ENCODE measurements around the gene PLAC1.

Gene PLAC1

DNA sequence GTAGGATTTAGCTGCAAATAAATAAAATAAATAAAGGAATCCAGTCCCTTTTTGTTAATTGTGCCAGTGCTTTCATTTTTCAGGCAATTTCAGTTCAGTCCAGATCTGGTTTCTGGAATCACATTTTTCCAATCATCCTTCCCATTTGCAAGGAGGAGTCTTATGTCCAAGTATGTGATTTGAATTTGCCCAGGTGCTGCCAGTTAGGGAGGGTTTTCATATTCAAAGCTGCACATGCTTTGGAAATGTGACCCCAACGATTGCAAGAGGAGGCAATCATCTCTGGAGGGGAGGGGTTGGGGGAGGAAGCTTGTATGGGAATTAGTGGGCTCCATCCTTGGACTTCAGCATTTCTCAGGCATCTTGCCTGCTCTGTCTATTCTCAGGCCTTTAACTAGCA lies 4.4 kb downstream of the PLAC1 start:
- DNase-seq (ENCODE audit: insufficient read length, low spot score) (no peak), FAIRE-seq (no peak)
- TF ChIP-seq POLR2A (IDR thresholded peaks at IDR 0.05; ENCODE audit: low read depth, low read length): no peak
- TF ChIP-seq TAF1 (IDR thresholded peaks at IDR 0.05; ENCODE audit: low read depth, low read length): no peak
- TF ChIP-seq PAX5 (IDR thresholded peaks at IDR 0.05; ENCODE audit: insufficient read depth, low read length, severe bottlenecking): no peak
- TF ChIP-seq SPI1 (IDR thresholded peaks at IDR 0.05; ENCODE audit: low read depth, low read length): no peak
- no peak for TF ChIP-seq POLR2AphosphoS5 (IDR thresholded peaks at IDR 0.05; ENCODE audit: low read depth, low read length)
- TF ChIP-seq POU2F2 (IDR thresholded peaks at IDR 0.05; ENCODE audit: low read depth, low read length): no peak

DNA sequence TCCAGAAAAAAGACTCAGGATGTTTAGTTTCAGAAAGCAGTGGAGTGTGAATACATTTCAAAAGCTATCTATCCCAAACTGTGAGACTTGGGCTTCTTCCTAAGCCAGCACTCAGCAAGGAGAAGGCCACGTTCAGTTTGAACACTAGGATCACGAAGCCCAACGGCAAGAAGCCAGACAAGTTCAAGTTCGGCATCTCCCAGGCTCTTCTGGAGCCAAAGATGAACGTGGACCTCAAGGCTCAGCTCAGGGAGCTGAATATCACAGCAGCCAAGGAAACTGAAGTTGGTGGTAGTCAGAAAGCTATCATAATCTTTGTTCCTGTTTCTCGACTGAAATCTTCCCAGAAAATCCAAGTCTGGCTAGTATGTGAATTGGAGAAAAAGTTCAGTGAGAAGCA lies 7.6 kb downstream of the PLAC1 start:
- DNase-seq (ENCODE audit: insufficient read length, low spot score) (no peak), FAIRE-seq (no peak)
- TF ChIP-seq POU2F2 (IDR thresholded peaks at IDR 0.05; ENCODE audit: low read depth, low read length) (no peak), SPI1 (IDR thresholded peaks at IDR 0.05; ENCODE audit: low read depth, low read length) (no peak)

DNA sequence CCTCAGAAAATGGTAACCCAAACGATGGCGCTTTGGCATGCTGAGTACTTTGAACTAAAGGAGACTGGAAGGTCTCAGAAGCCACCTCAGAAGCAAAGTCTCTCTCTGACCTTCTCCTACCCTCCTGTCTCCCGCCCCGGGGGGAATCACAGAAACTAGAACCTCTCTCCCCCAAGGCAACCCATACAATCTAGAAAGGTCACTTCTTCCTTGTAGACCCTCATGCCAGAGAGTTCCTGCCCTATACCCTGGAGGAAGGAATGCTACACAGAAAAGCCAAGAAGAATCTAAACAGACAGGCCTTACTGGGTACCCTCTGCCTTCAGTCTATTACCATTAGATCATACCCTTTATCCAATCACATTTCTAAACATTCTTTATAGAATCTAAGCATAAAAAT lies 8.5 kb downstream of the PLAC1 start:
- no peak for TF ChIP-seq POLR2A (IDR thresholded peaks at IDR 0.05; ENCODE audit: low read depth, low read length)
- no peak for TF ChIP-seq SPI1 (IDR thresholded peaks at IDR 0.05; ENCODE audit: low read depth, low read length)
- no peak for TF ChIP-seq PAX5 (IDR thresholded peaks at IDR 0.05; ENCODE audit: insufficient read depth, low read length, severe bottlenecking)
- no peak for TF ChIP-seq POLR2AphosphoS5 (IDR thresholded peaks at IDR 0.05; ENCODE audit: low read depth, low read length)
- no peak for TF ChIP-seq POU2F2 (IDR thresholded peaks at IDR 0.05; ENCODE audit: low read depth, low read length)
- no peak for TF ChIP-seq TAF1 (IDR thresholded peaks at IDR 0.05; ENCODE audit: low read depth, low read length)
- DNase-seq (ENCODE audit: insufficient read length, low spot score) (no peak), FAIRE-seq (no peak)

DNA sequence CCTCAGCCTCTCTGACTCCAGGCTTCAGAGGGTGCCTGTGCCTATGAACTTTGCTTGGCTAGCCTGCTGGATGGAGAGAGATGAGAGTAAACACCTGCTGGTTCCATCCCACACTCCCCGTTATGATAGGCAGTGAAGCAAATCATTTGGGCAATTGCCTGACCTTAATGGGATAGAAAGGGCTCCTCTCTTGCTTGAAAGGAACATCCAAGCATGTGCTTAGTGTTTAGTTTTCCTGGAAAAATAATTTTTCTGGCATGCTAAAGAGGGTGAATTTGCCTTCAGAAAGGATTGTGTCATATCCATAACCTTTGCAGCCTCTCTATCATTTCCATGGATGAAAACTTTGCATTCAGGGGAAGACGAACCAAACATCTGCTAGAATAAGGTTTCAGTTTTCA lies 10.8 kb downstream of the PLAC1 start:
- no peak for FAIRE-seq

GRCh38 chrX:134646691-134647090 lies 11.6 kb downstream of the PLAC1 start:
- no peak for DNase-seq (ENCODE audit: insufficient read length, low spot score)
- no peak for FAIRE-seq
- TF ChIP-seq SPI1 (IDR thresholded peaks at IDR 0.05; ENCODE audit: low read depth, low read length): no peak
- TF ChIP-seq POLR2AphosphoS5 (IDR thresholded peaks at IDR 0.05; ENCODE audit: low read depth, low read length): no peak
- TF ChIP-seq TAF1 (IDR thresholded peaks at IDR 0.05; ENCODE audit: low read depth, low read length): no peak
- no peak for TF ChIP-seq POLR2A (IDR thresholded peaks at IDR 0.05; ENCODE audit: low read depth, low read length)
- TF ChIP-seq POU2F2 (IDR thresholded peaks at IDR 0.05; ENCODE audit: low read depth, low read length): no peak
- no peak for TF ChIP-seq PAX5 (IDR thresholded peaks at IDR 0.05; ENCODE audit: insufficient read depth, low read length, severe bottlenecking)

More for the DNA sequence above, 10.8 kb downstream of the PLAC1 start:
- no peak for DNase-seq (ENCODE audit: insufficient read length, low spot score)
- TF ChIP-seq SPI1 (IDR thresholded peaks at IDR 0.05; ENCODE audit: low read depth, low read length) (no peak), TAF1 (IDR thresholded peaks at IDR 0.05; ENCODE audit: low read depth, low read length) (no peak), POLR2A (IDR thresholded peaks at IDR 0.05; ENCODE audit: low read depth, low read length) (no peak), POU2F2 (IDR thresholded peaks at IDR 0.05; ENCODE audit: low read depth, low read length) (no peak), PAX5 (IDR thresholded peaks at IDR 0.05; ENCODE audit: insufficient read depth, low read length, severe bottlenecking) (no peak), POLR2AphosphoS5 (IDR thresholded peaks at IDR 0.05; ENCODE audit: low read depth, low read length) (no peak)

- DNase-seq (ENCODE audit: insufficient read length, low spot score) (no peak), FAIRE-seq (no peak)
These were observed 12.2 kb downstream of the PLAC1 start for GRCh38 chrX:134645936-134646543.

DNA sequence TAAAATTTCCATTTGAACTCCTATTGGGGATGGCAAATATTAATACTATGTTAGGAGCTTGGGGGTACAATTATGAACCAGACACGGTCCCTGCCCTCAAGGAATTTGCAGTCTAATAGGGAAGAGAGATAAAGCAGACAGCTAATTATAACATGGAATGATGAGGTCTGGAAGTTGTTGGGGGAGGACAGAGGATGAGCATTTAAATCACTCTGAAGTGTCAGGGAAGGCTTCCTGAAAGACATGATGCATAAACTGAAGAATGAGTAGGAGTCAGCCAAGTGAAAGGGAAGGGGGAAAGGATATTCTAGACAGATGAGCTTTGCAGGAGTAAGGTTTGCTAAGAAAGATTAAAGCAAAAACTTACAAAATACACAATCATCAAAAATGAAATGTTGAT lies 15.9 kb downstream of the PLAC1 start:
- FAIRE-seq: no peak
- TF ChIP-seq POLR2AphosphoS5 (IDR thresholded peaks at IDR 0.05; ENCODE audit: low read depth, low read length): no peak
- TF ChIP-seq POLR2A (IDR thresholded peaks at IDR 0.05; ENCODE audit: low read depth, low read length): no peak
- TF ChIP-seq POU2F2 (IDR thresholded peaks at IDR 0.05; ENCODE audit: low read depth, low read length): no peak
- TF ChIP-seq SPI1 (IDR thresholded peaks at IDR 0.05; ENCODE audit: low read depth, low read length): no peak
- no peak for TF ChIP-seq TAF1 (IDR thresholded peaks at IDR 0.05; ENCODE audit: low read depth, low read length)
- TF ChIP-seq PAX5 (IDR thresholded peaks at IDR 0.05; ENCODE audit: insufficient read depth, low read length, severe bottlenecking): no peak
- no peak for DNase-seq (ENCODE audit: insufficient read length, low spot score)

More at GRCh38 chrX:134645936-134646543, 12.2 kb downstream of the PLAC1 start:
- TF ChIP-seq POLR2AphosphoS5 (IDR thresholded peaks at IDR 0.05; ENCODE audit: low read depth, low read length): no peak
- TF ChIP-seq POU2F2 (IDR thresholded peaks at IDR 0.05; ENCODE audit: low read depth, low read length): no peak
- no peak for TF ChIP-seq SPI1 (IDR thresholded peaks at IDR 0.05; ENCODE audit: low read depth, low read length)
- no peak for TF ChIP-seq TAF1 (IDR thresholded peaks at IDR 0.05; ENCODE audit: low read depth, low read length)
- no peak for TF ChIP-seq POLR2A (IDR thresholded peaks at IDR 0.05; ENCODE audit: low read depth, low read length)
- no peak for TF ChIP-seq PAX5 (IDR thresholded peaks at IDR 0.05; ENCODE audit: insufficient read depth, low read length, severe bottlenecking)

- DNase-seq (ENCODE audit: insufficient read length, low spot score): no peak
- no peak for TF ChIP-seq POU2F2 (IDR thresholded peaks at IDR 0.05; ENCODE audit: low read depth, low read length)
- TF ChIP-seq SPI1 (IDR thresholded peaks at IDR 0.05; ENCODE audit: low read depth, low read length): peak; percentile 43; the same call in 1 of the 2 replicates
- FAIRE-seq: no peak
These were observed 16.9 kb downstream of the PLAC1 start for GRCh38 chrX:134641346-134641745.

DNA sequence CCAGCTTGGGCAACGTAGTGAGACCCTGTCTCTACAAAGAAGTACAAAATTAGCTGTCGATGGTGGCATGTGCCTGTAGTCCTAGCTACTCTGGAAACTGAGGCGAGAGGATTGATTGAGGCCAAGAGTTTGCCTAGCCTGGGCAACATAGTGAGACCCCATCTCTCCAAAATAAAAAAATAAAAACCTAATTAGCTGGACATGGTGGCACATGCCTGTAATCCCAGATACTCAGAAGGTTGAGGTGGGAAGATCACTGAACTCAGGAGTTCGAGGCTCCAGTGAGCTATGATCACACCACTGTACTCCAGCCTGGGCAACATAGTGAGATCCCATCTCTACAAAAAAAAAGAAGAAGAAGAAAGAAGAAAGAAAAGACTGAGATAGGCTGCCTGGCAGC lies 17.4 kb downstream of the PLAC1 start:
- no peak for TF ChIP-seq PAX5 (IDR thresholded peaks at IDR 0.05; ENCODE audit: insufficient read depth, low read length, severe bottlenecking)
- no peak for TF ChIP-seq POU2F2 (IDR thresholded peaks at IDR 0.05; ENCODE audit: low read depth, low read length)
- no peak for TF ChIP-seq SPI1 (IDR thresholded peaks at IDR 0.05; ENCODE audit: low read depth, low read length)
- no peak for TF ChIP-seq POLR2A (IDR thresholded peaks at IDR 0.05; ENCODE audit: low read depth, low read length)
- DNase-seq (ENCODE audit: insufficient read length, low spot score) (no peak), FAIRE-seq (no peak)

GRCh38 chrX:134636851-134637250 lies 21.4 kb downstream of the PLAC1 start:
- TF ChIP-seq POU2F2 (IDR thresholded peaks at IDR 0.05; ENCODE audit: low read depth, low read length): no peak
- no peak for TF ChIP-seq SPI1 (IDR thresholded peaks at IDR 0.05; ENCODE audit: low read depth, low read length)
- no peak for TF ChIP-seq POLR2AphosphoS5 (IDR thresholded peaks at IDR 0.05; ENCODE audit: low read depth, low read length)
- TF ChIP-seq TAF1 (IDR thresholded peaks at IDR 0.05; ENCODE audit: low read depth, low read length): no peak
- no peak for TF ChIP-seq POLR2A (IDR thresholded peaks at IDR 0.05; ENCODE audit: low read depth, low read length)
- TF ChIP-seq PAX5 (IDR thresholded peaks at IDR 0.05; ENCODE audit: insufficient read depth, low read length, severe bottlenecking): no peak
- no peak for DNase-seq (ENCODE audit: insufficient read length, low spot score)
- FAIRE-seq: no peak
